ENCODE data around the gene RABGEF1.
"Not testable (repeated sequence)": the region's sequence is repeated elsewhere in the genome, so short reads cannot be mapped to it uniquely, and the experiment has no call there.

Gene RABGEF1

DNA sequence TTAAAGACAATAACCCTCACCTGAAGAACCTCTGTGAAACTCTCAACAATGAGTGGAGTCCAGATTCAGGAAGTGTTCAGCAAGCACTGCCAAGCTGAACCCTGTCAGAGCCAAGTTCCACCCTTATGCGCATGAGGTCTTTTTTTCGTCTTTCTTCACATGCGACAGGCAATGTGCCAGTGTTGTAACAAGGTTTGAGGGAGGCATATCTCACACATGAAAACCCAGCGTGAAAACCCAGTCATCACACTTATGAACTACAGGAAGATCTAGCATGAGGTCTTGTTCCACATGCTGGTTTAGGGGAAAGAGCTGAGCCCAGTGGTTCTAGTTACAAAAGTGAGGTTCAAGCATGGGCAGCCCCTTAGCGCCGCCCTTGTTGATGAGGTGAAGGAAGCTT, 49.7 kb downstream of the RABGEF1 start:
- TF ChIP-seq, protein P1, sequence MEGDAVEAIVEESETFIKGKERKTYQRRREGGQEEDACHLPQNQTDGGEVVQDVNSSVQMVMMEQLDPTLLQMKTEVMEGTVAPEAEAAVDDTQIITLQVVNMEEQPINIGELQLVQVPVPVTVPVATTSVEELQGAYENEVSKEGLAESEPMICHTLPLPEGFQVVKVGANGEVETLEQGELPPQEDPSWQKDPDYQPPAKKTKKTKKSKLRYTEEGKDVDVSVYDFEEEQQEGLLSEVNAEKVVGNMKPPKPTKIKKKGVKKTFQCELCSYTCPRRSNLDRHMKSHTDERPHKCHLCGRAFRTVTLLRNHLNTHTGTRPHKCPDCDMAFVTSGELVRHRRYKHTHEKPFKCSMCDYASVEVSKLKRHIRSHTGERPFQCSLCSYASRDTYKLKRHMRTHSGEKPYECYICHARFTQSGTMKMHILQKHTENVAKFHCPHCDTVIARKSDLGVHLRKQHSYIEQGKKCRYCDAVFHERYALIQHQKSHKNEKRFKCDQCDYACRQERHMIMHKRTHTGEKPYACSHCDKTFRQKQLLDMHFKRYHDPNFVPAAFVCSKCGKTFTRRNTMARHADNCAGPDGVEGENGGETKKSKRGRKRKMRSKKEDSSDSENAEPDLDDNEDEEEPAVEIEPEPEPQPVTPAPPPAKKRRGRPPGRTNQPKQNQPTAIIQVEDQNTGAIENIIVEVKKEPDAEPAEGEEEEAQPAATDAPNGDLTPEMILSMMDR (IDR thresholded peaks at IDR 0.05; ENCODE audit: unreplicated experiment in 3 of 3): no peak
- peaks cover 57% of the 10 kb centered on the region for H3K36me3 Mint-ChIP-seq (ENCODE audit: low read depth)
- no peak overlapping the region for H3K4me3 Mint-ChIP-seq

GRCh38 chr7:66790725-66791124, 50.2 kb downstream of the RABGEF1 start:
- no peak overlapping the region for H3K27ac Mint-ChIP-seq
- peaks cover 57% of the 10 kb centered on the region for H3K36me3 Mint-ChIP-seq (ENCODE audit: low read depth)
- TF ChIP-seq, protein P1 (IDR thresholded peaks at IDR 0.05; ENCODE audit: unreplicated experiment in 3 of 3): no peak
- H3K4me1 Mint-ChIP-seq: no peaks in the 10 kb centered on the region
- no peaks in the 10 kb centered on the region for H3K9me3 Mint-ChIP-seq
- H3K27me3 Mint-ChIP-seq (ENCODE audit: low read depth): no peaks in the 10 kb centered on the region
- H3K4me3 Mint-ChIP-seq: no peak overlapping the region

More for the DNA sequence above, 49.7 kb downstream of the RABGEF1 start:
- Mint-ChIP-seq H3K27me3 (ENCODE audit: low read depth) (no peaks in the 10 kb centered on the region), H3K27ac (no peak overlapping the region), H3K9me3 (no peaks in the 10 kb centered on the region), H3K4me1 (no peaks in the 10 kb centered on the region)

DNA sequence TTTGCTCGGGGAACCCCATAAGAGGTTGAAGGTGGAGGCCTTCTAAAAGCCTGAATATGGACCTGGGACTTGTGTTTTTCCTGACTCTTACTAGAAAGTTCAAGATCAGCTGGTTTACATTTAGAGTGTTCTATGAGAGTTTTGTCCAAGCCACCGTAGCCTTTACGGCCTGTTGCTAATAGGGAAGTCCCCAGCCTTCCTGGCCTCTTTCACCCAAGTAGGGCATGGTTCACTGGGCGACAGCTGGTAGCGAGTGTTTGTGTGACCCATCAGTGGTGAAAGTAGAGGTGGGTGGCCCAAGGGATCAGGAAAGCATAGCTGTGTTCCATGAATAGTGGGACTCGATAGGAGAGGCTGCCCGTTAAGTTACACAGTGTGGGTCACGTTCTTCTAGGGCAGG, 60.1 kb downstream of the RABGEF1 start:
- Mint-ChIP-seq H3K9me3 (no peaks in the 10 kb centered on the region), H3K4me1 (no peaks in the 10 kb centered on the region), H3K36me3 (ENCODE audit: low read depth) (peaks cover 70% of the 10 kb centered on the region), H3K4me3 (no peak overlapping the region), H3K27ac (no peak overlapping the region), H3K27me3 (ENCODE audit: low read depth) (no peaks in the 10 kb centered on the region)
- TF ChIP-seq, protein P1 (IDR thresholded peaks at IDR 0.05; ENCODE audit: unreplicated experiment in 3 of 3): no peak

DNA sequence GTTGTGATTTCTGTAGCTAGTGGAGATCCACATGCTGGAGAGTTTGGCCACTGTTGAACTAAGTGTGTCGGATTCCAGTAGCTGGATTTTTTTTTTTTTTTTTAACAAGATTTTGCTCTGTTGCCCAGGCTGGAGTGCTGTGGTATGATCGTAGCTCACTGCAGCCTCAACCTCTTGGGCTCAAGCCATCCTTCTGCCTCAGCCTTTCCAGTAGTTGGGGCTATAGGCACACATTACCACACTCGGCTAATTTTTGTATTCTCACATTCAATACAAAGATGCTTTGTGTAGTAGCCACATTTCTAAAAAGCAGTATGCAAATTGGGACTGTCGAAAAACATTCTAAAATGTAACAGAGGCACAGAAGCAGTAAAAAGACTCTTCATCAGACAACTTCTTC, 63.5 kb downstream of the RABGEF1 start:
- H3K27ac Mint-ChIP-seq: no peak overlapping the region
- H3K4me3 Mint-ChIP-seq: no peak overlapping the region
- H3K9me3 Mint-ChIP-seq: no peaks in the 10 kb centered on the region
- TF ChIP-seq, protein P1 (IDR thresholded peaks at IDR 0.05; ENCODE audit: unreplicated experiment in 3 of 3): no peak
- no peaks in the 10 kb centered on the region for H3K27me3 Mint-ChIP-seq (ENCODE audit: low read depth)
- peaks cover 70% of the 10 kb centered on the region for H3K36me3 Mint-ChIP-seq (ENCODE audit: low read depth)
- no peaks in the 10 kb centered on the region for H3K4me1 Mint-ChIP-seq

- no peaks in the 10 kb centered on the region for H3K27me3 Mint-ChIP-seq (ENCODE audit: low read depth)
- H3K36me3 Mint-ChIP-seq (ENCODE audit: low read depth): peaks cover 63% of the 10 kb centered on the region
- TF ChIP-seq, protein P1 (IDR thresholded peaks at IDR 0.05; ENCODE audit: unreplicated experiment in 3 of 3): no peak
- H3K9me3 Mint-ChIP-seq: no peaks in the 10 kb centered on the region
- H3K4me1 Mint-ChIP-seq: no peaks in the 10 kb centered on the region
- no peak overlapping the region for H3K4me3 Mint-ChIP-seq
- H3K27ac Mint-ChIP-seq: no peak overlapping the region
Observed at GRCh38 chr7:66807736-66808135, 67.2 kb downstream of the RABGEF1 start.

DNA sequence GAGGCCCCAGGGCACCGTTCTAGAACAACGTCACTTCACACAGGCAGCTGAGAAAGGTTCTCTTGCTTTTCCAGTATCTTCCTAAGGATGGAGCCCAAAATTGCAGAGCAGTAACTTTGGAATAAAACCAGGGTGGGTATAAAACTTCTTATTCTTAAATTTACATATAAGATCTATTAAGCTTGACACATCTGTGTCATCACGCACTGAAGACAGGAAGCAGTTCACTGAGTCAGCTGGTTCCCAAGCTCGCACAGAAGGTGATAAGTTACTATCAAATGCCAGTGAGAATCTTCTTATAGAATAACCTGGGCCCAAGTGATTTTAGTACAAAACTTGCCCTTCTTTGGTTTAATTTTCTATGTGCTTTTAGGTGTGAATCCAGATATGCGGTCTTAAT, 70.2 kb downstream of the RABGEF1 start:
- no peak overlapping the region for H3K4me3 Mint-ChIP-seq
- no peak overlapping the region for H3K27ac Mint-ChIP-seq
- H3K27me3 Mint-ChIP-seq (ENCODE audit: low read depth): no peaks in the 10 kb centered on the region
- H3K9me3 Mint-ChIP-seq: no peaks in the 10 kb centered on the region
- H3K36me3 Mint-ChIP-seq (ENCODE audit: low read depth): peaks cover 54% of the 10 kb centered on the region
- H3K4me1 Mint-ChIP-seq: no peaks in the 10 kb centered on the region
- TF ChIP-seq, protein P1 (IDR thresholded peaks at IDR 0.05; ENCODE audit: unreplicated experiment in 3 of 3): no peak

DNA sequence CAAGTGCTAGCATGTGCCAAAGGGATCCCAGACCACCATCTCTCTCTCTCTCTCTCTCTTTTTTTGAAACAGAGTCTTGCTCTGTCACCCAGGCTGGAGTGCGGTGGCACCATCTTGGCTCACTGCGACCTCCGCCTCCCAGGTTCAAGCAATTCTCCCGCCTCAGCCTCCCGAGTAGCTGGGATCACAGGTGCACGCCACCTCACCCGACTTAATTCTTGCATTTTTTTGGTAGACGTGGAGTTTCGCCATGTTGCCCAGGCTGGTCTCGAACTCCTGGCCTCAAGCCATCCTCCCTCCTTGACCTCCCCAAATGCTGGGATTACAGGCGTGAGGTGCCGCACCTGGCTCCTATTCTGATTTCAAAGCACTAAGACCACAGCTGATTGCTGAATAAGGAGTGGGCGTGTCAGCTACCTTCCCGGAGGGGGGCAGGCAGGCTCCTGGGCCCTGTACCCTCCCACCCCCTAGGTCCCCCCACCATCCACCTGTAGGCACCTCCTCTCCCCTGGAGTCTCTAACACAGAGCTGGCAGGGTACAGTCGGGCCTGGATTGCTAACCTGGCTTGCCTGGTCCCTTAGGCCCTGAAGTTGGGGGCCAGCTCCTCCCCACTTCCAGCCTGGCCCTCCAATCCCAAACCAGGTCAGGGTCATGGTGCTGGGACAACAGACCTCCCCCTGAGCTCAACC, 74.8 kb downstream of the RABGEF1 start:
- H3K36me3 Mint-ChIP-seq (ENCODE audit: low read depth): peaks cover 23% of the 10 kb centered on the region
- H3K27me3 Mint-ChIP-seq (ENCODE audit: low read depth); H3K4me1 Mint-ChIP-seq; H3K4me3 Mint-ChIP-seq; H3K9me3 Mint-ChIP-seq; H3K27ac Mint-ChIP-seq: not testable (repeated sequence)

All from nephron (organoid).